GM12891 (cell line): ENCODE results near the gene TUBD1.
A peak's percentile ranks its signal among the peaks of the same experiment; 100 is the strongest.

Experiments
- DNase-seq: peaks from one replicate; pipeline ENCODE4 v3.0.0; 2011; ENCODE audit warnings: low spot score; ENCODE audit not compliant: insufficient read length
- FAIRE-seq: peaks from 2 replicates; lab custom pipeline; 2011; peaks lifted over from hg19 to GRCh38; lab: Jason Lieb, UNC
- PAX5 ChIP-seq: IDR thresholded peaks from 2 replicates; pipeline ENCODE4 v1.6.1; 2011; ENCODE audit warnings: low read length, moderate library complexity, mild to moderate bottlenecking; ENCODE audit not compliant: insufficient read depth, severe bottlenecking
- POLR2A ChIP-seq: IDR thresholded peaks from 2 replicates; pipeline ENCODE4 v1.6.1; 2011; ENCODE audit warnings: low read depth, low read length, control low read depth
- POLR2AphosphoS5 ChIP-seq: IDR thresholded peaks from 2 replicates; pipeline ENCODE4 v1.6.1; 2011; ENCODE audit warnings: low read depth, low read length, control low read depth
- POU2F2 ChIP-seq: IDR thresholded peaks from 2 replicates; pipeline ENCODE4 v1.6.1; 2011; ENCODE audit warnings: low read depth, mild to moderate bottlenecking, control low read depth, low read length, moderate library complexity
- SPI1 ChIP-seq: IDR thresholded peaks from 2 replicates; pipeline ENCODE4 v1.6.1; 2011; ENCODE audit warnings: low read depth, low read length, control low read depth
- TAF1 ChIP-seq: IDR thresholded peaks from 2 replicates; pipeline ENCODE4 v1.6.1; 2011; ENCODE audit warnings: low read depth, low read length, control low read depth

Gene TUBD1

GRCh38 chr17:59826706-59827453, 65.9 kb downstream of the TUBD1 start:
- TF ChIP-seq POU2F2 (no peak), POLR2A (no peak), PAX5 (no peak), POLR2AphosphoS5 (no peak), SPI1 (no peak), TAF1 (no peak)
- FAIRE-seq (peak; percentile 84), DNase-seq (no peak)

- DNase-seq, result no peak
- peak; percentile 59 for FAIRE-seq
- no peak for TF ChIP-seq POU2F2
- no peak for TF ChIP-seq SPI1
- peak; percentile 33; the same call in 1 of the 2 replicates for TF ChIP-seq TAF1
These were observed 67.0 kb downstream of the TUBD1 start for GRCh38 chr17:59825533-59826322.

GRCh38 chr17:59815965-59816364, 76.8 kb downstream of the TUBD1 start:
- FAIRE-seq, result no peak
- TF ChIP-seq POU2F2, result no peak
- no peak for TF ChIP-seq SPI1
- TF ChIP-seq PAX5, result no peak
- no peak for TF ChIP-seq TAF1
- no peak for TF ChIP-seq POLR2AphosphoS5
- no peak for TF ChIP-seq POLR2A
- DNase-seq, result no peak

- no peak for DNase-seq
- no peak for TF ChIP-seq TAF1
- TF ChIP-seq PAX5, result no peak
- TF ChIP-seq SPI1, result no peak
- TF ChIP-seq POU2F2, result no peak
- no peak for TF ChIP-seq POLR2AphosphoS5
- TF ChIP-seq POLR2A, result no peak
- peak; percentile 43 for FAIRE-seq
These were observed 78.1 kb downstream of the TUBD1 start for GRCh38 chr17:59814685-59815084.

GRCh38 chr17:59814276-59814675, 78.5 kb downstream of the TUBD1 start:
- TF ChIP-seq POLR2AphosphoS5, result no peak
- TF ChIP-seq POU2F2, result no peak
- TF ChIP-seq PAX5, result no peak
- no peak for TF ChIP-seq POLR2A
- TF ChIP-seq SPI1, result no peak
- no peak for TF ChIP-seq TAF1
- DNase-seq, result no peak
- FAIRE-seq, result no peak

GRCh38 chr17:59812139-59812538, 80.6 kb downstream of the TUBD1 start:
- FAIRE-seq, result peak; percentile 78
- TF ChIP-seq SPI1 (peak; percentile 42; the same call in 1 of the 2 replicates), TAF1 (no peak)
- DNase-seq, result peak; percentile 13

GRCh38 chr17:59811209-59811608, 81.5 kb downstream of the TUBD1 start:
- TF ChIP-seq POLR2AphosphoS5 (no peak), SPI1 (no peak), TAF1 (no peak), POLR2A (no peak), PAX5 (no peak), POU2F2 (no peak)
- FAIRE-seq, result no peak

GRCh38 chr17:59810894-59811153, 81.9 kb downstream of the TUBD1 start:
- TF ChIP-seq SPI1 (no peak), PAX5 (no peak), POU2F2 (no peak), TAF1 (no peak), POLR2A (no peak), POLR2AphosphoS5 (no peak)
- FAIRE-seq, result no peak

More at GRCh38 chr17:59811209-59811608, 81.5 kb downstream of the TUBD1 start:
- DNase-seq, result no peak

More at GRCh38 chr17:59810894-59811153, 81.9 kb downstream of the TUBD1 start:
- no peak for DNase-seq
